ENCODE measurements around the gene COL4A3.

GRCh38 chr2:227308784-227309183 lies 144.4 kb downstream of the COL4A3 start:
- TF ChIP-seq CTCF (IDR thresholded peaks at IDR 0.05; ENCODE audit: insufficient read depth, low read depth, low read length), result no peak
- TF ChIP-seq EZH2 (IDR thresholded peaks at IDR 0.05; ENCODE audit: insufficient read depth, low read length), result no peak
